Mesendoderm (in vitro differentiated cells): ENCODE measurements around the gene GLYR1.

ENCODE experiments used
- DNase-seq: peaks from one replicate; pipeline ENCODE4 v3.0.0; 2013
- H2AK5ac ChIP-seq: 2 replicates; pipeline ENCODE4 v1.6.1; 2013; ENCODE audit warnings: low read length, inconsistent platforms
- H2BK120ac ChIP-seq: 2 replicates; pipeline ENCODE4 v1.6.1; 2013; ENCODE audit warnings: low read depth, mild to moderate bottlenecking, low read length, moderate library complexity, mixed read lengths
- H2BK15ac ChIP-seq: replicated peaks from 2 replicates; pipeline ENCODE4 v1.6.1; 2013; ENCODE audit warnings: low read depth, mild to moderate bottlenecking, moderate library complexity
- H2BK5ac ChIP-seq: 2 replicates; pipeline ENCODE4 v1.6.1; 2013; ENCODE audit warnings: low read length, inconsistent platforms
- H3K18ac ChIP-seq: 2 replicates; pipeline ENCODE4 v1.6.1; 2013; ENCODE audit warnings: mild to moderate bottlenecking, low read length, mixed read lengths
- H3K23ac ChIP-seq: one replicate; pipeline ENCODE4 v1.6.1; 2013; ENCODE audit warnings: low read length
- H3K27ac ChIP-seq: 2 replicates; pipeline ENCODE4 v1.5.1; 2013; ENCODE audit warnings: low read depth, mild to moderate bottlenecking, inconsistent platforms, low read length, moderate library complexity
- H3K27me3 ChIP-seq: 2 replicates; pipeline ENCODE4 v1.6.1; 2013; ENCODE audit warnings: low read length, control low read depth, mild to moderate bottlenecking, inconsistent platforms; ENCODE audit not compliant: insufficient read depth, poor library complexity
- H3K36me3 ChIP-seq: 2 replicates; pipeline ENCODE4 v1.6.1; 2013; ENCODE audit warnings: low read length, inconsistent platforms; ENCODE audit not compliant: control insufficient read depth, insufficient read depth
- H3K4ac ChIP-seq: one replicate; pipeline ENCODE4 v1.6.1; 2013; ENCODE audit warnings: low read depth, mild to moderate bottlenecking, low read length, moderate library complexity
- H3K4me1 ChIP-seq: 2 replicates; pipeline ENCODE4 v1.6.1; 2013; ENCODE audit warnings: low read depth, low read length, inconsistent platforms; ENCODE audit not compliant: control insufficient read depth
- H3K4me2 ChIP-seq: 2 replicates; pipeline ENCODE4 v1.6.1; 2013; ENCODE audit warnings: low read length
- H3K4me3 ChIP-seq: 2 replicates; pipeline ENCODE4 v1.5.1; 2013; ENCODE audit warnings: mild to moderate bottlenecking, low read length
- H3K56ac ChIP-seq: one replicate; pipeline ENCODE4 v1.6.1; 2013; ENCODE audit warnings: low read length
- H3K79me1 ChIP-seq: 2 replicates; pipeline ENCODE4 v1.6.1; 2013; ENCODE audit warnings: low read length, inconsistent platforms
- H3K79me2 ChIP-seq: 2 replicates; pipeline ENCODE4 v1.6.1; 2013; ENCODE audit warnings: mild to moderate bottlenecking, low read length; ENCODE audit not compliant: control insufficient read depth, insufficient read depth
- H3K9ac ChIP-seq: 2 replicates; pipeline ENCODE4 v1.6.1; 2013; ENCODE audit warnings: low read length, inconsistent platforms
- H4K5ac ChIP-seq: one replicate; pipeline ENCODE4 v1.6.1; 2013; ENCODE audit warnings: low read length
- H4K8ac ChIP-seq: one replicate; pipeline ENCODE4 v1.6.1; 2013; ENCODE audit warnings: low read depth, mild to moderate bottlenecking, control low read depth, low read length, moderate library complexity
- whole genome bisulfite sequencing: extraction: QIAGEN DNeasy Blood & Tissue Kit; methylation state at CpG from one replicate; pipeline ENCODE4 v1.1.7; 2013; ENCODE audit warnings: low lambda C conversion rate, missing lambda C conversion rate; ENCODE audit not compliant: insufficient coverage; ENCODE audit errors: extremely low coverage; 5-methylcytosine and 5-hydroxymethylcytosine counted together

Gene GLYR1

GRCh38 chr16:4864728-4865127 is 17.6 kb upstream of the GLYR1 start:
- Histone ChIP-seq H3K27ac (no peak overlapping the region), H3K79me1 (peaks cover 21% of the 10 kb centered on the region), H4K5ac (no peak overlapping the region), H2BK120ac (no peak overlapping the region), H3K4ac (no peak overlapping the region), H3K4me2 (no peak overlapping the region), H3K23ac (no peak overlapping the region), H4K8ac (no peak overlapping the region), H3K79me2 (peaks cover 24% of the 10 kb centered on the region), H3K36me3 (peaks cover 12% of the 10 kb centered on the region), H3K18ac (no peak overlapping the region), H3K4me1 (no peaks in the 10 kb centered on the region), H3K4me3 (no peak overlapping the region), H3K56ac (no peak overlapping the region), H2BK5ac (no peak overlapping the region), H2AK5ac (no peak overlapping the region), H3K9ac (no peak overlapping the region), H2BK15ac (no peak overlapping the region), H3K27me3 (no peaks in the 10 kb centered on the region)
- no peak for DNase-seq
- WGBS = no CpG with 5 or more reads among the region's 3 CpGs

DNA sequence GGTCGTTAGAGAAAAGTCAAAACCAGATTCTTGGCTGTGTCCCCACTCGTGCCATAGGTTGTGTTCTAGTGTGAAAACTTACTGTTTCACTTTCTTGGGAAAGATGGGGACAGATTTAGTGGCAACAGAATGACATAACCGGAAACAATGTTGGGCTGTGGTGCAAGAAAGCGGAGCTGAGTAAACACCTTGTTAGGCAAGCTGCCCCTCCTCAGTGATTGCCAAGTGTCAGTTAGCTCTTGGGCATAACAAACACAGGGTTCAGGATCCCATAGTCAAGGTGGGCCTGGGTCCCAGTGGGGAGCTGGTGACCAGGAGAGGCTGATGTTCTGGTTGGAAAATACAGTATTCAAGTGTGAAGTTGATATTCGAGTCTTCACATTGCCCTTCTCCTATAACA is 15.6 kb upstream of the GLYR1 start:
- DNase-seq = no peak
- Histone ChIP-seq H2BK5ac (no peak overlapping the region), H3K4me2 (no peak overlapping the region), H4K8ac (no peak overlapping the region), H3K79me1 (peaks cover 15% of the 10 kb centered on the region), H4K5ac (no peak overlapping the region), H3K79me2 (peaks cover 24% of the 10 kb centered on the region), H3K4me3 (no peak overlapping the region), H3K18ac (no peak overlapping the region), H3K9ac (no peak overlapping the region), H2BK120ac (no peak overlapping the region), H3K23ac (no peak overlapping the region), H3K56ac (no peak overlapping the region), H2AK5ac (no peak overlapping the region), H3K27me3 (no peaks in the 10 kb centered on the region), H3K4me1 (no peaks in the 10 kb centered on the region), H3K27ac (no peak overlapping the region), H3K4ac (no peak overlapping the region), H2BK15ac (no peak overlapping the region), H3K36me3 (peaks cover 22% of the 10 kb centered on the region)
- WGBS = no CpG with 5 or more reads among the region's 5 CpGs

GRCh38 chr16:4860727-4861342 is 13.7 kb upstream of the GLYR1 start:
- no peak overlapping the region for H3K4ac ChIP-seq
- no peak for DNase-seq
- no peak overlapping the region for H2BK15ac ChIP-seq
- peaks cover 8% of the 10 kb centered on the region for H3K79me1 ChIP-seq
- H3K56ac ChIP-seq = no peak overlapping the region
- peaks cover 22% of the 10 kb centered on the region for H3K36me3 ChIP-seq
- H2BK120ac ChIP-seq = no peak overlapping the region
- H3K4me2 ChIP-seq = no peak overlapping the region
- H4K5ac ChIP-seq = no peak overlapping the region
- no peaks in the 10 kb centered on the region for H3K4me1 ChIP-seq
- H3K4me3 ChIP-seq = no peak overlapping the region
- H3K27me3 ChIP-seq = no peaks in the 10 kb centered on the region
- WGBS = no CpG with 5 or more reads among the region's 14 CpGs
- no peak overlapping the region for H3K23ac ChIP-seq
- H2AK5ac ChIP-seq = no peak overlapping the region
- H3K79me2 ChIP-seq = peaks cover 13% of the 10 kb centered on the region
- H3K9ac ChIP-seq = no peak overlapping the region
- no peak overlapping the region for H2BK5ac ChIP-seq
- no peak overlapping the region for H4K8ac ChIP-seq
- H3K18ac ChIP-seq = no peak overlapping the region
- no peak overlapping the region for H3K27ac ChIP-seq

- H3K36me3 ChIP-seq = peaks cover 22% of the 10 kb centered on the region
- no CpG with 5 or more reads among the region's 10 CpGs for WGBS
- H3K23ac ChIP-seq = no peak overlapping the region
- no peak overlapping the region for H4K8ac ChIP-seq
- peaks cover 10% of the 10 kb centered on the region for H3K79me2 ChIP-seq
- no peak overlapping the region for H3K9ac ChIP-seq
- no peak overlapping the region for H3K4me2 ChIP-seq
- H2BK120ac ChIP-seq = no peak overlapping the region
- H2BK5ac ChIP-seq = no peak overlapping the region
- no peak overlapping the region for H2AK5ac ChIP-seq
- H3K27ac ChIP-seq = no peak overlapping the region
- H3K4me1 ChIP-seq = no peaks in the 10 kb centered on the region
- H3K4me3 ChIP-seq = no peak overlapping the region
- no peak overlapping the region for H3K56ac ChIP-seq
- H3K18ac ChIP-seq = no peak overlapping the region
- H4K5ac ChIP-seq = no peak overlapping the region
- peaks cover 8% of the 10 kb centered on the region for H3K79me1 ChIP-seq
- H2BK15ac ChIP-seq = no peak overlapping the region
- H3K4ac ChIP-seq = no peak overlapping the region
- DNase-seq = no peak
- H3K27me3 ChIP-seq = no peaks in the 10 kb centered on the region
These were observed 12.8 kb upstream of the GLYR1 start for GRCh38 chr16:4859900-4860255.

DNA sequence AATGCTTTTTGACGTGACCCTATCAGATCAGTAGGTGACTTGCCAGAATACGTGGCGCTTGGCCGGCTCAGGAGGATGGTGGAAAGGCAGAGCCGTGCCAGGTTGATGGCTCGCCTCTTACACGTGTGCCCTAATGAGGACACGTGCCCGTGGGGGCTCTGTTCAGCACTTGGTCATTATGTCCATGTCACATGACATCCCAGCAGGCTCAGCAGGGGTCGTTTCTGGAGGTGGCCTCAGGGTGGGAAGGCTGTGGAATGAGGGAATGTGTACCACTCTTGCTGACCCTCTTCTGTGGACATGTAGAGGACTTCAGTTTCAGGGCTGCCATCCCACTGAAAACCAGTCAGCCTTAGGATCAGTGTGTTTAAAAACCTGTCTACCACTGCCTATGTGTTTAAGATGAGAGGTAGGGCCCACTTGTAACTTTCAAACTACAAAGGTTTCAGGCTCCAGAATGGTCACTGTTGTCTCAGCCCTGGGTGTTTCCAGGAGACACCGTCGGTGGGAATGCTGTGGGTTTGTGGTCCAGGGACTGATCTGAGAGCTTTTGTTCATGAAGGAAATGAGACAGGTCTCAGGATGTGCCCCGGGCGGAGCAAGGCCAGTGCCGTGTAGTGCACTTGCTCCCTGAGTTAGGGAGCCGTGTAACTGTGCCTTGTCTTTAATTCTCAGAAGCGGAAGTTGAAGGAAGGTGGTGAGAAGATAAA is 12.3 kb upstream of the GLYR1 start:
- Histone ChIP-seq H2BK15ac (no peak overlapping the region), H2AK5ac (no peak overlapping the region), H3K36me3 (peaks cover 22% of the 10 kb centered on the region), H3K18ac (no peak overlapping the region), H4K8ac (no peak overlapping the region), H3K79me1 (peaks cover 8% of the 10 kb centered on the region), H2BK120ac (no peak overlapping the region), H3K27ac (no peak overlapping the region), H2BK5ac (no peak overlapping the region), H3K4me1 (no peaks in the 10 kb centered on the region), H3K23ac (no peak overlapping the region), H3K4ac (no peak overlapping the region), H3K56ac (no peak overlapping the region), H3K4me3 (no peak overlapping the region), H3K27me3 (no peaks in the 10 kb centered on the region), H3K9ac (no peak overlapping the region), H4K5ac (no peak overlapping the region), H3K79me2 (peaks cover 9% of the 10 kb centered on the region), H3K4me2 (no peak overlapping the region)
- DNase-seq = no peak
- WGBS = no CpG with 5 or more reads among the region's 17 CpGs

- Histone ChIP-seq H2AK5ac (no peak overlapping the region), H3K23ac (no peak overlapping the region), H3K4me3 (no peak overlapping the region), H2BK120ac (no peak overlapping the region), H4K8ac (no peak overlapping the region), H3K79me2 (peaks cover 11% of the 10 kb centered on the region), H2BK5ac (no peak overlapping the region), H3K27ac (no peak overlapping the region), H4K5ac (no peak overlapping the region), H3K4me2 (no peak overlapping the region), H3K4me1 (no peaks in the 10 kb centered on the region), H3K36me3 (peaks cover 19% of the 10 kb centered on the region), H3K79me1 (peaks cover 3% of the 10 kb centered on the region), H2BK15ac (no peak overlapping the region), H3K18ac (no peak overlapping the region), H3K4ac (no peak overlapping the region), H3K56ac (no peak overlapping the region), H3K9ac (no peak overlapping the region), H3K27me3 (no peaks in the 10 kb centered on the region)
- no CpG with 5 or more reads among the region's 2 CpGs for WGBS
- DNase-seq = no peak
These were observed 8.7 kb upstream of the GLYR1 start for GRCh38 chr16:4855804-4856203.
